Bronchial epithelial cell (primary cell): Measurements from ENCODE around the gene EPHB6. TPM values are rescaled to one million over a fixed set of nuclear protein-coding genes. Genes with fewer than 3 reads are reported as not detected.

Experiments
- DNase-seq: peaks from one replicate; pipeline ENCODE4 v3.0.0-alpha.2; 2010; ENCODE audit warnings: low read depth
- FAIRE-seq: peaks from 2 replicates; lab custom pipeline; 2011; peaks lifted over from hg19 to GRCh38; lab: Jason Lieb, UNC
- H3K27me3 ChIP-seq: 2 replicates; pipeline ENCODE4 v1.5.1; 2011; ENCODE audit warnings: low read length; ENCODE audit not compliant: control insufficient read depth, insufficient read depth
- H3K36me3 ChIP-seq: 2 replicates; pipeline ENCODE4 v1.5.1; 2011; ENCODE audit warnings: low read length; ENCODE audit not compliant: control insufficient read depth, insufficient read depth
- H3K4me3 ChIP-seq: 2 replicates; pipeline ENCODE4 v1.5.1; 2011; ENCODE audit warnings: mild to moderate bottlenecking, low read depth, low read length, control low read depth
- CTCF ChIP-seq: IDR thresholded peaks from 2 replicates; pipeline ENCODE4 v1.5.1; 2011; ENCODE audit warnings: mild to moderate bottlenecking, moderate library complexity, low read length, control low read depth, inconsistent platforms; ENCODE audit not compliant: insufficient read depth, severe bottlenecking
- total RNA-seq: library from RNA; depleted of rRNA; stranded (reverse); fragments of >200 nt; gene quantifications from 2 replicates; pipeline ENCODE4 v1.2.1, GENCODE V29; 2014

The EPHB6 gene
- total RNA-seq: under 0.01 and 0.77 TPM in 2 replicates

DNA sequence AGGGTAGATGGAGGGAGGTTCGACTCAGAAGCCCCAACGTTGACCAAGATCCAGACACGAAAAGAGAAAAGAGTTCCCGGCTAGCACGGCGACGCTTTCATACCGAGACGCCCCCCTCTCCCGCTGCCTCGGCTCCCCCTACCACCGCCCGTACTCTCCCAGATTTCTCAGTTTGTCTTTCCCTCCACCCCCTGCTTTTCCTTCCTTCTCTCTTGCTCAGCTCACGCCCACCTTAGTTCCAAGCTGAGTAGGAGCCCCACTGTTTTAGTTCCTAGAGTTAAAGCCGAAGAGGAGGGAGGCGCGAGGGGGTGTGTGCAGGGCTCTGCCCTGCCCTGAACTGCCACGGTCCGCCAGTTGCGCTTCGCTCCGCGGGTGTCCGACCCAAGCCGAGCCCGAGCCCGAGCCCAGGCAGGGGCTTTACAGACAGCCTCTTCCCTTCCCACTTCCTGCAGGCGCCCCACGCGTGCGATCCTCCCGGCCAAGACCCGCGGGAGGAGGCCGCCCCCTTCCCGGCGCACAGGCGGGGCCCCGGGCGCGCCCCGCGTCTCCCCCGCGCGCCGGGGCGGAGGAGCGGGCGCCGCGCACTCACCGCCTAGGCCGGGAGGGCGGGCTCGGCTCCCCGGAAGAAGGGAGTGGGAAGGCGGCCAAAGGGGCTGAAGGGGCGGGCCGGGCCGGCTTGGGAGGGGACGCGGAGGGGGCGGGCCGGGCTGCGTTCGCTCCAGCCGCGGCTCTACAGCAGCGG, at the start of gene EPHB6:
EPHB6 (plus strand) TSS at position 705 of the 742 bp plus-strand sequence. CDS start 8,152 bp downstream, outside the sequence.
- DNase-seq: peak; percentile 18
- no peaks in the 10 kb centered on the region for H3K36me3 ChIP-seq
- peak within 1 kb of the TSS; percentile 71 for H3K4me3 ChIP-seq
- H3K27me3 ChIP-seq: no peaks in the 10 kb centered on the region
- no peak for FAIRE-seq
- TF ChIP-seq CTCF: no peak

- H3K36me3 ChIP-seq: no peaks in the 10 kb centered on the region
- DNase-seq (no peak), FAIRE-seq (no peak)
- H3K27me3 ChIP-seq: no peaks in the 10 kb centered on the region
- H3K4me3 ChIP-seq: no peak overlapping the region
- no peak for TF ChIP-seq CTCF
These were observed 49.4 kb upstream of the EPHB6 start for GRCh38 chr7:142805350-142806021.

- Histone ChIP-seq H3K36me3 (no peaks in the 10 kb centered on the region), H3K4me3 (no peak overlapping the region), H3K27me3 (no peaks in the 10 kb centered on the region)
- no peak for TF ChIP-seq CTCF
- no peak for DNase-seq
- no peak for FAIRE-seq
These were observed 48.9 kb upstream of the EPHB6 start for GRCh38 chr7:142806022-142806356.

- H3K27me3 ChIP-seq: no peaks in the 10 kb centered on the region
- H3K36me3 ChIP-seq: no peaks in the 10 kb centered on the region
- FAIRE-seq (no peak), DNase-seq (no peak)
- no peak overlapping the region for H3K4me3 ChIP-seq
- TF ChIP-seq CTCF: no peak
These were observed 47.9 kb upstream of the EPHB6 start for GRCh38 chr7:142806957-142807356.

GRCh38 chr7:142807855-142808460, 46.9 kb upstream of the EPHB6 start:
- no peak for FAIRE-seq
- no peak overlapping the region for H3K4me3 ChIP-seq
- H3K36me3 ChIP-seq: no peaks in the 10 kb centered on the region
- no peaks in the 10 kb centered on the region for H3K27me3 ChIP-seq
- no peak for TF ChIP-seq CTCF
- DNase-seq: peak; percentile 67
